Gastroesophageal sphincter (tissue), 3 donors: ENCODE results near the gene MTA2.

ENCODE experiments used
- CTCF ChIP-seq, 4 experiments: fragments of 200-600 bp in 2 of 4; fragments of 450-650 bp in 2 of 4; sonication (generic) in 1 of 4; IDR thresholded peaks; one replicate each; pipeline ENCODE4 v1.5.1; 2017 to 2019; ENCODE audit warnings: antibody characterized with exemption in 4 of 4, mild to moderate bottlenecking in 2 of 4, moderate library complexity in 2 of 4
- POLR2A ChIP-seq, 2 donors: fragments of 450-650 bp; IDR thresholded peaks; one replicate each; pipeline ENCODE4 v1.6.1; 2017; ENCODE audit warnings: antibody characterized with exemption in 2 of 2, mild to moderate bottlenecking in 2 of 2, moderate library complexity in 1 of 2

- TF ChIP-seq POLR2A (IDR thresholded peaks at IDR 0.05) (no peak), CTCF (IDR thresholded peaks at IDR 0.05) (no peak)
Observed at GRCh38 chr11:62575156-62575555, 26.5 kb downstream of the MTA2 start.
